ENCODE measurements around the gene PAPPA.

The PAPPA gene

GRCh38 chr9:116285320-116285719, 131.7 kb downstream of the PAPPA start:
- no peak overlapping the region for H3K27ac ChIP-seq (ENCODE audit: insufficient read depth in 1 of 2, low read depth in 1 of 2, low read length in 2 of 2, poor library complexity in 1 of 2, severe bottlenecking in 2 of 2)
- DNase-seq, result no peak
- no peaks in the 10 kb centered on the region for H3K4me1 ChIP-seq (ENCODE audit: control extremely low read depth in 1 of 4, control insufficient read depth in 4 of 4, insufficient read depth in 4 of 4, low read length in 3 of 4)
- ChIA-PET CTCF (interaction anchor here (0.6 kb wide), 1 partner anchor 210 kb away, joined by 3 read pairs; no protein-coding TSS in a partner anchor), POLR2A (no interaction called here)
- peaks cover 0 to 13% (median 4%) of the 10 kb centered on the region in 5 experiments for H3K27me3 ChIP-seq (replicated peaks in 2 of 5; ENCODE audit: control insufficient read depth in 4 of 5, insufficient read depth in 5 of 5, low read length in 4 of 5)
- H3K9me3 ChIP-seq (ENCODE audit: control extremely low read depth in 1 of 5, control insufficient read depth in 4 of 5, insufficient read depth in 2 of 5, low read depth in 1 of 5, low read length in 4 of 5), result peaks cover 0 to 1% (median 0%) of the 10 kb centered on the region in 5 experiments
- no peak overlapping the region for H3K4me3 ChIP-seq (ENCODE audit: control insufficient read depth in 1 of 7, extremely low read depth in 1 of 7, insufficient read depth in 4 of 7, low read depth in 2 of 7, low read length in 6 of 7)
- WGBS (ENCODE audit: insufficient coverage), result 93% methylated on average over 2 of the region's 4 CpGs
- no peaks in the 10 kb centered on the region for H3K36me3 ChIP-seq (ENCODE audit: control insufficient read depth in 4 of 4, insufficient read depth in 4 of 4, low read length in 3 of 4)

- H3K9me3 ChIP-seq (ENCODE audit: control extremely low read depth in 1 of 5, control insufficient read depth in 4 of 5, insufficient read depth in 2 of 5, low read depth in 1 of 5, low read length in 4 of 5), result peaks cover 0 to 1% (median 0%) of the 10 kb centered on the region in 5 experiments
- peaks cover 0 to 10% (median 3%) of the 10 kb centered on the region in 5 experiments for H3K27me3 ChIP-seq (replicated peaks in 2 of 5; ENCODE audit: control insufficient read depth in 4 of 5, insufficient read depth in 5 of 5, low read length in 4 of 5)
- ChIA-PET POLR2A (no interaction called here), CTCF (interaction anchor here (0.9 kb wide), 1 partner anchor 9 kb away, joined by 3 read pairs; no protein-coding TSS in a partner anchor)
- H3K36me3 ChIP-seq (ENCODE audit: control insufficient read depth in 4 of 4, insufficient read depth in 4 of 4, low read length in 3 of 4), result no peaks in the 10 kb centered on the region
- H3K27ac ChIP-seq (ENCODE audit: insufficient read depth in 1 of 2, low read depth in 1 of 2, low read length in 2 of 2, poor library complexity in 1 of 2, severe bottlenecking in 2 of 2), result no peak overlapping the region
- H3K4me3 ChIP-seq (ENCODE audit: control insufficient read depth in 1 of 7, extremely low read depth in 1 of 7, insufficient read depth in 4 of 7, low read depth in 2 of 7, low read length in 6 of 7), result no peak overlapping the region
- 29% methylated on average over 8 of the region's 9 CpGs for WGBS (ENCODE audit: insufficient coverage)
- no peak for DNase-seq
- H3K4me1 ChIP-seq (ENCODE audit: control extremely low read depth in 1 of 4, control insufficient read depth in 4 of 4, insufficient read depth in 4 of 4, low read length in 3 of 4), result no peaks in the 10 kb centered on the region
Observed at GRCh38 chr9:116286297-116286696, 132.7 kb downstream of the PAPPA start.

- WGBS (ENCODE audit: insufficient coverage), result 98% methylated on average over 4 of the region's 4 CpGs
- POLR2A ChIA-PET, result no interaction called here
- no peak overlapping the region for H3K27ac ChIP-seq (ENCODE audit: insufficient read depth in 1 of 2, low read depth in 1 of 2, low read length in 2 of 2, poor library complexity in 1 of 2, severe bottlenecking in 2 of 2)
Observed at GRCh38 chr9:116287721-116288120, 134.1 kb downstream of the PAPPA start.

GRCh38 chr9:116288658-116289057, 135.1 kb downstream of the PAPPA start:
- Histone ChIP-seq H3K4me3 (ENCODE audit: control insufficient read depth in 1 of 7, extremely low read depth in 1 of 7, insufficient read depth in 4 of 7, low read depth in 2 of 7, low read length in 6 of 7) (no peak overlapping the region), H3K36me3 (ENCODE audit: control insufficient read depth in 4 of 4, insufficient read depth in 4 of 4, low read length in 3 of 4) (no peaks in the 10 kb centered on the region), H3K9me3 (ENCODE audit: control extremely low read depth in 1 of 5, control insufficient read depth in 4 of 5, insufficient read depth in 2 of 5, low read depth in 1 of 5, low read length in 4 of 5) (peaks cover 0 to 1% (median 0%) of the 10 kb centered on the region in 5 experiments), H3K27me3 (replicated peaks in 2 of 5; ENCODE audit: control insufficient read depth in 4 of 5, insufficient read depth in 5 of 5, low read length in 4 of 5) (peaks cover 0 to 6% (median 4%) of the 10 kb centered on the region in 5 experiments), H3K4me1 (ENCODE audit: control extremely low read depth in 1 of 4, control insufficient read depth in 4 of 4, insufficient read depth in 4 of 4, low read length in 3 of 4) (no peaks in the 10 kb centered on the region), H3K27ac (ENCODE audit: insufficient read depth in 1 of 2, low read depth in 1 of 2, low read length in 2 of 2, poor library complexity in 1 of 2, severe bottlenecking in 2 of 2) (no peak overlapping the region)
- DNase-seq, result no peak
- POLR2A ChIA-PET, result no interaction called here
- 100% methylated on average over 2 of the region's 3 CpGs for WGBS (ENCODE audit: insufficient coverage)
- CTCF ChIA-PET, result no interaction called here

More at GRCh38 chr9:116287721-116288120, 134.1 kb downstream of the PAPPA start:
- Histone ChIP-seq H3K36me3 (ENCODE audit: control insufficient read depth in 4 of 4, insufficient read depth in 4 of 4, low read length in 3 of 4) (no peaks in the 10 kb centered on the region), H3K9me3 (ENCODE audit: control extremely low read depth in 1 of 5, control insufficient read depth in 4 of 5, insufficient read depth in 2 of 5, low read depth in 1 of 5, low read length in 4 of 5) (peaks cover 0 to 1% (median 0%) of the 10 kb centered on the region in 5 experiments), H3K4me1 (ENCODE audit: control extremely low read depth in 1 of 4, control insufficient read depth in 4 of 4, insufficient read depth in 4 of 4, low read length in 3 of 4) (no peaks in the 10 kb centered on the region), H3K4me3 (ENCODE audit: control insufficient read depth in 1 of 7, extremely low read depth in 1 of 7, insufficient read depth in 4 of 7, low read depth in 2 of 7, low read length in 6 of 7) (no peak overlapping the region), H3K27me3 (replicated peaks in 2 of 5; ENCODE audit: control insufficient read depth in 4 of 5, insufficient read depth in 5 of 5, low read length in 4 of 5) (peaks cover 0 to 10% (median 4%) of the 10 kb centered on the region in 5 experiments)
- CTCF ChIA-PET, result no interaction called here
- no peak for DNase-seq

GRCh38 chr9:116297346-116297745, 143.8 kb downstream of the PAPPA start:
- ChIA-PET CTCF (no interaction called here), POLR2A (no interaction called here)
- Histone ChIP-seq H3K9me3 (ENCODE audit: control extremely low read depth in 1 of 5, control insufficient read depth in 4 of 5, insufficient read depth in 2 of 5, low read depth in 1 of 5, low read length in 4 of 5) (no peaks in the 10 kb centered on the region), H3K36me3 (ENCODE audit: control insufficient read depth in 4 of 4, insufficient read depth in 4 of 4, low read length in 3 of 4) (no peaks in the 10 kb centered on the region), H3K4me3 (ENCODE audit: control insufficient read depth in 1 of 7, extremely low read depth in 1 of 7, insufficient read depth in 4 of 7, low read depth in 2 of 7, low read length in 6 of 7) (no peak overlapping the region), H3K27me3 (replicated peaks in 2 of 5; ENCODE audit: control insufficient read depth in 4 of 5, insufficient read depth in 5 of 5, low read length in 4 of 5) (peaks cover 0 to 3% (median 0%) of the 10 kb centered on the region in 5 experiments), H3K27ac (ENCODE audit: insufficient read depth in 1 of 2, low read depth in 1 of 2, low read length in 2 of 2, poor library complexity in 1 of 2, severe bottlenecking in 2 of 2) (no peak overlapping the region), H3K4me1 (ENCODE audit: control extremely low read depth in 1 of 4, control insufficient read depth in 4 of 4, insufficient read depth in 4 of 4, low read length in 3 of 4) (no peaks in the 10 kb centered on the region)
- no peak for DNase-seq
- 100% methylated on average over 1 of the region's 2 CpGs for WGBS (ENCODE audit: insufficient coverage)

- POLR2A ChIA-PET, result no interaction called here
- 92% methylated on average over 2 of the region's 3 CpGs for WGBS (ENCODE audit: insufficient coverage)
- Histone ChIP-seq H3K4me3 (ENCODE audit: control insufficient read depth in 1 of 7, extremely low read depth in 1 of 7, insufficient read depth in 4 of 7, low read depth in 2 of 7, low read length in 6 of 7) (no peak overlapping the region), H3K27me3 (replicated peaks in 2 of 5; ENCODE audit: control insufficient read depth in 4 of 5, insufficient read depth in 5 of 5, low read length in 4 of 5) (peaks cover 0 to 3% (median 0%) of the 10 kb centered on the region in 5 experiments), H3K4me1 (ENCODE audit: control extremely low read depth in 1 of 4, control insufficient read depth in 4 of 4, insufficient read depth in 4 of 4, low read length in 3 of 4) (no peaks in the 10 kb centered on the region), H3K27ac (ENCODE audit: insufficient read depth in 1 of 2, low read depth in 1 of 2, low read length in 2 of 2, poor library complexity in 1 of 2, severe bottlenecking in 2 of 2) (no peak overlapping the region), H3K9me3 (ENCODE audit: control extremely low read depth in 1 of 5, control insufficient read depth in 4 of 5, insufficient read depth in 2 of 5, low read depth in 1 of 5, low read length in 4 of 5) (no peaks in the 10 kb centered on the region), H3K36me3 (ENCODE audit: control insufficient read depth in 4 of 4, insufficient read depth in 4 of 4, low read length in 3 of 4) (no peaks in the 10 kb centered on the region)
- DNase-seq, result no peak
- CTCF ChIA-PET, result no interaction called here
Observed at GRCh38 chr9:116298249-116298648, 144.7 kb downstream of the PAPPA start.

- CTCF ChIA-PET, result no interaction called here
- Histone ChIP-seq H3K27me3 (replicated peaks in 2 of 5; ENCODE audit: control insufficient read depth in 4 of 5, insufficient read depth in 5 of 5, low read length in 4 of 5) (peaks cover 0 to 3% (median 0%) of the 10 kb centered on the region in 5 experiments), H3K4me1 (ENCODE audit: control extremely low read depth in 1 of 4, control insufficient read depth in 4 of 4, insufficient read depth in 4 of 4, low read length in 3 of 4) (no peaks in the 10 kb centered on the region), H3K27ac (ENCODE audit: insufficient read depth in 1 of 2, low read depth in 1 of 2, low read length in 2 of 2, poor library complexity in 1 of 2, severe bottlenecking in 2 of 2) (no peak overlapping the region), H3K9me3 (ENCODE audit: control extremely low read depth in 1 of 5, control insufficient read depth in 4 of 5, insufficient read depth in 2 of 5, low read depth in 1 of 5, low read length in 4 of 5) (no peaks in the 10 kb centered on the region), H3K4me3 (ENCODE audit: control insufficient read depth in 1 of 7, extremely low read depth in 1 of 7, insufficient read depth in 4 of 7, low read depth in 2 of 7, low read length in 6 of 7) (no peak overlapping the region), H3K36me3 (ENCODE audit: control insufficient read depth in 4 of 4, insufficient read depth in 4 of 4, low read length in 3 of 4) (no peaks in the 10 kb centered on the region)
- POLR2A ChIA-PET, result no interaction called here
- whole genome bisulfite sequencing (ENCODE audit: insufficient coverage), result 76% methylated on average over 4 of the region's 6 CpGs
- no peak for DNase-seq
Observed at GRCh38 chr9:116298878-116299391, 145.3 kb downstream of the PAPPA start.
